ENCODE measurements around the gene SLC30A1.
"Not testable (repeated sequence)": the region's sequence is repeated elsewhere in the genome, so short reads cannot be mapped to it uniquely, and the experiment has no call there.

The SLC30A1 gene

DNA sequence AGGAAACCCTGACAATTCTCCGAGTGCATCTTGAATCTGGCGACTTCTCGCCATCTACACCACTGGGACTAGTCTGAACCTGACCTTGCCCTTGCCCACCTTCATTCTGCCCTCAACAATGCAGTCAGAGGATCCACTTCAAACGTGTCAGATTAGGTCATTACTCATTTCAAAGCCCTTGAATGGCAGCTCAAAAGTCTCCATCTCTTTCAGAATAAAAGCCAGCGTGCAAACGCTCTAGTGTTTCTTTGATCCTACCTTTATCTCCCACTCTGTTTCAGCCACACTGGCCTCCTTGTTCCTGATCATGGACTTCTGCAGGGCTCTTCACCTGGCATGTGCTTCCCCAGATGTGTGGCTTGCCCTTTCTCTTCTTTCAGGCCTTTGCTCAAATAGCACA, 31.3 kb downstream of the SLC30A1 start:
- DNase-seq (ENCODE audit: low read depth): no peak

DNA sequence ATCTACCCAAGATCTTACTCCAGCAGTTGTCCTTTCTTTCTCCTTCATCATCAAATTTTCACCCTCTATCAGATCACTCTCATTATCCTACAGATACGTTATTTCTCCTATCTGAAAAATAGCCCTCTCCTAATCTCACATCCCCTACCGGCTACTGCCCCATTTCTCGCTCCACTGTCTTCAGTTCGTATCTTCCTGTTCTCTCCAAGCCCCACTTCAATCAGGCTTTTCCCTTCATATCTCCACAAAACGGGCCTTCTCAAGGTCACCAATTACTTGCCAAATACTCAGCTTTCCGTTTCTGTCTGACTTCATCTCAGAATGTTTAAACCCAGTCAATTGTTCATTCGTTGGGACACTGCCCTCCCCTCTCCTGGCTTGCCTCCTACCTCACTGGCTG, 32.4 kb downstream of the SLC30A1 start:
- DNase-seq (ENCODE audit: low read depth): no peak

- no peak for DNase-seq (ENCODE audit: low read depth)
Measured at GRCh38 chr1:211543025-211543424, 35.9 kb downstream of the SLC30A1 start.

DNA sequence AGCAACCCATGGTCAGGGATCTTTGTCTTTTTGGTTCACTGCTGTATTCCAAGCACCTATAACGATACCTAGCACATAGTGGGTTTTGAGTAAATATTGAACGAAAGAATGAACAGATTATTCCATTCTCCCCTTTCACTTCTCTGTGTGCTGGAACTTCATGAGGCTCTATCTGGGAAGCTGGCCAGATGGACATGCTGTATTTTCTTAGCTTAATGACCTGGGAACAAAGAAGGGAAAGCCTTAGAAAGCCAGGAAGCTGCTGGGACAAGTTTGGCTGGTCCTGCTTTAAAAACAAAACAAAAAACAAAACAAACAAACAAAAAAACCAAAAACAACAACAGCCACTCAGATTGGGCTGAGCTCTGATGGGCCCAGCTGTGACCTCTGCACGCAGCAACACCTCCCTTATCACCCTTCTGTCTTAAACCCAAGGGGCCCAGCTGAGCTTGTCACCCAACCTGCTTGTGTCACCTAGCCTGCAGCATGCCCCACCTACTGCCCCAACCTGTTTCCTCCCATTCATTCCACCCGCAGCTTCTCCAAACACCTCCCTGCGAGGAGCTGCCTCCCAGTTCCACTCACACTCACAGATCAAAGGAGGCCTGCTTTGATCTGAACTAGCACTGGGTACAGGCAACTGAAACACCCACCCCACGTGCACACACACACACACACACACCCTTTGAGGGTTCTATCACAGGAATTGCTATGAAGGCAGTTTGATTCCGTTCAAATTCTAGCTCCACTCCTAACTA, 37.1 kb downstream of the SLC30A1 start:
- no peak for DNase-seq (ENCODE audit: low read depth)

DNA sequence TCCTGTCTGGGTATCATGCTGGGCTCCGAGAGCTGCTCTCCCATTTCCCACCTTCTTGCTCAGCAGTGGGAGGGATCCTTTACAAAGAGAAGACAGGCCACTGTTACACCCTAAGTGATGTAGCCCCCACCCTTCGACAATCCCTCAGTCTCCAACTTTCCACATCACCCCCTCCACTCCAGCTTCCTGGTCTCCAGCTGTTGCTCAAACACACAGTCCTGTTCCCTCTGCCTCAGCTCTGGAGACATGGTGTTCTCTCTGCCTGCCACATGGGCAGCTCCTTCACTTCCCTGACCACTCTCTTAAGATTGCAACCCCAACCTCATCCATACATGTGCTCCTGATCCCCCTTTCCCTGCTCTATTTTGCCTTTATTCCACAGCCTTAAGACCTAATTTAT, 37.7 kb downstream of the SLC30A1 start:
- DNase-seq (ENCODE audit: low read depth): no peak

DNA sequence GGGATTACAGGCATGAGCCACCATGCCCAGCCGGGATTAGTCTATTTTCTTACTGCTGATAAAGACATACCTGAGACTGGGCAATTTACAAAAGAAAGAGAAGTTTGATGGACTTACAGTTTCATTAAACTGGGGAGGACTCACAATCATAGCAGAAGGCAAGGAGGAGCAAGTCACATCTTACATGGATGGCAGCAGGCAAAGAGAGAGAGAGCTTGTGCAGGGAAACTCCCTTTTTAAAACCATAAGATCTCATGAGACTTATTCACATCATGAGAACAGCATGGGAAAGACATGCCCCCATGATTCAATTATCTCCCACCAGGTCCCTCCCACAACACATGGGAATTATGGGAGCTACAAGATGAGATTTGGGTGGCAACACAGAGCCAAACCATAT, 38.1 kb downstream of the SLC30A1 start:
- DNase-seq (ENCODE audit: low read depth): not testable (repeated sequence)

- DNase-seq (ENCODE audit: low read depth): no peak
Measured at GRCh38 chr1:211538287-211538686, 40.7 kb downstream of the SLC30A1 start.

DNA sequence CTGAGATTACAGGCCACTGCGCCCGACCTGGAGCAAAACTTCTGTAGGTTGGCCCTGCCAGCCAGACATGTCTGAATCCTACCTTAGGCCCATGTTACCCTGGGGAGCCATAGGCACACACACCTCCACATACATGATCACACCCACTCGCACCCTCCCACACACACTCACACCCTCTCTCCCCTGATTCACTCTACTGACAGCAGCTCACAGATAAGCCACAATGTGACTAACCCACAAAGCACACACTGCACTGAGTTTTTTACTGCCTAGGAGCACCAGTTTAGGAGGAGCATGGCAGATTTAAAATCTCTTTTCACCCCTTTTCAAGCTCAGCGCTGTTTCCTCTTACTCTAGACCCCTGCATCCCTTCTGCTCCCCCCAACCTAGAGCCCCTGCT, 41.7 kb downstream of the SLC30A1 start:
- no peak for DNase-seq (ENCODE audit: low read depth)

- DNase-seq (ENCODE audit: low read depth): no peak
Measured at GRCh38 chr1:211536606-211537005, 42.4 kb downstream of the SLC30A1 start.

GRCh38 chr1:211535346-211535745, 43.6 kb downstream of the SLC30A1 start:
- DNase-seq (ENCODE audit: low read depth): no peak

- DNase-seq (ENCODE audit: low read depth): no peak
Measured at GRCh38 chr1:211534545-211535291, 44.2 kb downstream of the SLC30A1 start.

GRCh38 chr1:211532088-211532444, 46.9 kb downstream of the SLC30A1 start:
- DNase-seq (ENCODE audit: low read depth): no peak

DNA sequence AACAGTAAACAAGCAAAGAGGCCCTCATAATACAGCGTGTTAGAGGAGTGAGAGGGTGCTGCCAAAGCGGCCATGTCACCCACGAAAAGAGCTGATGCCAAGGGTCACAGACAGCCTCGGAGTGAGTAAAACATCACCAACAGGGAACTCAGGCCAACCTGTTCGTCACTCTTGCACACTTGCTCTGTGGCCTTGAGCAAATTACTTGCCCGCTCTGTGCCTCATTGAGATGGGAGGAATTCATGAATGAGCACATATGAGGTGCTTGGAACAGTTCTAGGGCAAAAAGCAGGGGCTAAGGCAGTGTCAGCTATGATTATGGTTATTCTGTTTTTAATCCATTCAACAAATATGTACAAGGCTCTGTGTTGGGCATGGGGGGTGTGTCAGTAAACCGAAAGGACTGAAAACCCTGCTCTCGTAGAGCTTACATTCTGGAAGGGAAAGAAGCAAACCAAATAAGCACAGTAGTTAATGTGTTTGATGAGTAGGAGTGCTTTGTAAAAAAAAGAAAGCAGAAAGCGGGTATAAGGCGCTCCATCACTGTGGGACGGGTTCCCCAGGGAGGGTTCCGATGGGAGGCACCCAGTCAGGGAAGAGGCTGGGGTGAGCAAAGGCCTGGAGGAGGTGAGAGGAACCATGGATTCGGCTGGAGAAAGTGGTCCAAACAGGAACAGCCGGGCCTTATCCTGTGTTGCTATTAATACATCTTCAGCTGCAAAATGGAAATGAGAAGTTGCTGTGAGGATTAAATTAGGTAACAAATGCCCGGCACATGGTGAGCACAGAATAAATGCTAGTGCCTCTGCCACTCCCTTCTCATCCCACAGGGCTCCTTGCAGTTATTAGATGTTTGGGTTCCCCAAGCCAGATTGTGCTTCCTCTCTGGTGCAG, 47.5 kb downstream of the SLC30A1 start:
- DNase-seq (ENCODE audit: low read depth): no peak

DNA sequence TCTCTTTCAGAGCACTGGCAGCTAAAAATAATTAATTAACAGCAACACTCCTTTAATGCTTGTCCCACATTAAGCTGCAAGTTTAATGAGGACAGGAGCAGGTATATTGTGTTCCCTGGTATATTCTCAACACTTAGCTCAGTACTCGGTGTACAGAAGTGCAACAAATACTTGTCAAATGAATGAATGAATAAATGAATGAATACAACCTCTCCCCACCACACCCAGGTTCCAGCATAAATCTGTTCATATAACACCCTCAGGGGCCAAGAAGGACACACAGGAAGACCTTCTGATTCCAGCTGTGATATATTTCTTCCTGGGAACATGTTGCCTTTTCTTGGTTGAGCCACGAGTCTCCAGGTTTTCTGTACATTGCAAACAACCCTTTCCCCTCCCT, 48.9 kb downstream of the SLC30A1 start:
- no peak for DNase-seq (ENCODE audit: low read depth)

GRCh38 chr1:211529453-211529852, 49.5 kb downstream of the SLC30A1 start:
- no peak for DNase-seq (ENCODE audit: low read depth)

DNA sequence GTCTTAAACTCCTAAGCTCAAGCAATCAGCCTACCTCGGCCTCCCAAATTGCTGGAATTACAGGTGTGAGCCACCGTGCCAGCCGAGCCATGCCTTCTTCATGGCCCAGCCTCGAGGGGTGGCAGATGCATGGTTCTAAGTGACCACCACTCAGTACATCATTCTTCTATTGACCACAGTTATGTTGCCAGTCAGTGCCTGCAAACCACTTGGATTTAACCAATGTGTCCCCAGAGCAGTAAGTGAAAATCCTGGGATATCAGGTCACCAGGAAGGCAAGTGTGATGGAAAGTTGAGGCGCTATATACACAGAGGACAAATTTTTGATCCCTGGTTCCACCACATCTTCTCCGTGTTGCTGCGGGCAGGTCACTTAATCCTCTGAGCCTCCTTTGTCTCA, 50.0 kb downstream of the SLC30A1 start:
- no peak for DNase-seq (ENCODE audit: low read depth)

DNA sequence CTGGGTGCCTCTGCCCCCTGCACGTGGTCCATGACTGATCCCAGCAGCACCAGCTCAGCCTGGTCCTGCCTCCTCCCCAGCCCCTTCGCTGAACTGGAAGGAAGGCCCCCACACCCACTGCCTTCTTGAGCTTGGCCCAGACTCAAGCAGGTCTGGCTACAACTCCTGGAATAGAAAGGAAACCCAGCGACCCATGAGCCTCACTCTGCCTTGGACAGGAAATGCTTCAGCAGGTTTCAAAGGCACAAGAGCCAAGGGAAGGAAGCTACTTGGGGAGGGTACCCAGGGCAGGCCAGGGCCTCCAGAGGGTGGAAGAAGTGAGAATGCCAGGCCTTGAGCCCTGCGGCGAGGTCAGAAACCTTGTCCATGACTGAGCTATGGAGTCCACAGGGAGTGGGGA, 51.1 kb downstream of the SLC30A1 start:
- no peak for DNase-seq (ENCODE audit: low read depth)

DNA sequence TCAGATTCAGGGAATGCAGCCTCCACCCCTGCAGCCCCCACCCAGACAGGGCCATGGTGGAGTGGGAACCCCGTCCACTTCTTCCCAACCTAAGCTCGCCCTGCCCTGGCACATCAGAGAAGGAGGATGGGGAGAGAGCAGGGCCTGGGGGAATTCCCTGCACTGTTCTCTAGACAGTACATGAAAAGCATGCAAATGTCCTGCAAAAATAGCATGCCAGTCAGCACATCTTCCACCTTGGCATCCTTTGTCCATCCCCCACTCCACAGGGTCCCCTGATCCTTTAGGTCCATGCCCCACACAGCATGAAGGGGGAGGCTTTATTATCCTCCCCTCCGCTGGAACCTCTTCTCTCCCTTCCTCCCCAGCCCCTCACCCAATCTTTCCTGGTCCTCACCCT, 52.0 kb downstream of the SLC30A1 start:
- DNase-seq (ENCODE audit: low read depth): no peak

DNA sequence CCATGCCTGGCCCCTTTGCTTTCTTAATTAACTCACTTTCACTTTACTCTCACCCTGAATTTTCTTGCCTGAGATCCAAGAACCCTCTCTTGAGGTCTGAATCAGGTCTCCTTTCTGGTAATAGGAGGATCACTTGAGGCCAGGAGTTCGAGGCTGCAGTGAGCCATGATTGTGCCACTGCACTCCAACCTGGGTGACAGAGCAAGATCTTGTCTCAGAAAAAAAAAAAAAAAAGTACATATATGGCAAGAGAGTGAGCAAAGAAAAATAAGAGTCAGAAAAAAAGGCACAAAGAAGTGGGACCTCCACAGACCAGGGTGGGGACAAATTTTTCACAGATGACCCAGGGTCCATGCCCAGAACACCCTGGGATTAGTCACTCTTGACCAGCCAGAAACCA, 52.9 kb downstream of the SLC30A1 start:
- no peak for DNase-seq (ENCODE audit: low read depth)

GRCh38 chr1:211525101-211525676, 53.8 kb downstream of the SLC30A1 start:
- DNase-seq (ENCODE audit: low read depth): no peak

DNA sequence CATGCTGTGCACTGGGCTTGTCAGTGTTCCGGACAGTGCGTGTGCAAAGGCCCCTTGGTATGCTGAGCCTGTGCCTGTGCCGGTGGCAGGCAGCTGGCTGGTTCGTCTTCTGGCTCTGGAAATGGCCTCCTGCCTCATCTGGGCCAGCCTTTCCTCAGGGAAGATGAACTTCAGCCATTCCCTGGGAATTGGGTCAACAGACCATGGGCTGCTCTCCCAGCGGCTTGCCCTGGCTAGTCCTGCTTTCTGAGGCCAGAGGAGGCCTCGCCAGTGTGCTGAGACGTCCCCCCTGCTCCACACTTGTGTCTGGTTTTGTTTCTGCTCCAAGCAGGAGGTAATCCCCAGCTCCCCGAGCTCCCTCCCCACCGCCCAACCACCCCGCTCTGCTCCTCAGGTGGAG, 54.4 kb downstream of the SLC30A1 start:
- no peak for DNase-seq (ENCODE audit: low read depth)

GRCh38 chr1:211522804-211523203, 56.2 kb downstream of the SLC30A1 start:
- no peak for DNase-seq (ENCODE audit: low read depth)
